Measurements from ENCODE around the gene ADAMTSL4. TPM values are rescaled to one million over a fixed set of nuclear protein-coding genes. Genes with fewer than 3 reads are reported as not detected.
"Not testable (repeated sequence)": the region's sequence is repeated elsewhere in the genome, so short reads cannot be mapped to it uniquely, and the experiment has no call there.

The ADAMTSL4 gene
- total and polyA plus RNA-seq, 2 donors: 0.80 to 17.9 TPM

DNA sequence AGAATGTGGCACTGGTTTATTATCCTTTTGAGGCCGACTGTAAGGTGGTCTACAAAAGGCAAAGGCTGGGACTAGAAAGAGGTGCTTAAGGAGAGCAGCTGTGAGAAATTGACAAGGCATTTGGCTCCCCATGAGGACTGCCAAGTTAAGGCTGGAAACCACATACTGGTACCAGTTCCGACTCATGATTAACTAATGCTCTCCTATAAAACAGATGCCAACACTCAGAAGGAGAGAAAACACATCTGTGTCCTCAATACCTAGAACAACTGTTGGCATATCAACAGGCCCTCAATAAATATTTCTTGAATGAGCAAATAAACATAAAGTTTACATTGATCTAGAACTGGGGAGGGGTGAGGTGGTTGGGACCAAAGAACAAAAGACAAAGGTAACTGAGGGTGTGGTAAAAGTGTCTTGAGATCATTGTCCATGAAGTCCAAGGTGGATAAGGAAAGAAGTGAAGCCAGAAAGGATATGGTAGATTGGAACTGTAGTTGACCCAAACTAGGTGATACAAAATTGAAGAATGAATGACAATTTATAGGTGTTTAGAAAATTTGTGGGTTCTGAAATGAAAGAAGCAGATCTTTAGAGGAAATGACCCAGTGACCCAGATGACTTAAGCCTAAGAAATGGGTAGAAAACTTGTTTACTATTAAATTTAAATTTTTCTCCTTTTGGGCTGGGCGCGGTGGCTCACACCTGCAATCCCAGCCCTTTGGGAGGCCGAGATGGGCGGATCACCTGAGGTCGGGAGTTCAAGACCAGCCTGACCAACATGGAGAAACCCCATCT lies 47.1 kb downstream of the ADAMTSL4 start:
- H3K27me3 ChIP-seq (ENCODE audit: control insufficient read depth in 2 of 2, insufficient read depth in 1 of 2, low read length in 1 of 2): no peaks in the 10 kb centered on the region
- H3K4me1 ChIP-seq (ENCODE audit: control insufficient read depth in 2 of 2, insufficient read depth in 2 of 2, low read length in 2 of 2): peaks cover 0 to 6% of the 10 kb centered on the region in 2 donors
- peaks cover 8 to 12% of the 10 kb centered on the region in 2 donors for H3K36me3 ChIP-seq (ENCODE audit: control insufficient read depth in 2 of 2, insufficient read depth in 2 of 2, low read length in 1 of 2)
- no peaks in the 10 kb centered on the region for H3K9me3 ChIP-seq (ENCODE audit: control insufficient read depth in 2 of 2, insufficient read depth in 1 of 2, low read length in 1 of 2)
- H3K27ac ChIP-seq (ENCODE audit: low read depth in 1 of 2, low read length in 1 of 2): no peak overlapping the region
- 97% methylated on average over 7 of the region's 7 CpGs for WGBS
- H3K4me3 ChIP-seq (ENCODE audit: low read length in 2 of 2): no peak overlapping the region
- no peak for DNase-seq (ENCODE audit: low read depth in 6 of 9, low spot score in 9 of 9)

DNA sequence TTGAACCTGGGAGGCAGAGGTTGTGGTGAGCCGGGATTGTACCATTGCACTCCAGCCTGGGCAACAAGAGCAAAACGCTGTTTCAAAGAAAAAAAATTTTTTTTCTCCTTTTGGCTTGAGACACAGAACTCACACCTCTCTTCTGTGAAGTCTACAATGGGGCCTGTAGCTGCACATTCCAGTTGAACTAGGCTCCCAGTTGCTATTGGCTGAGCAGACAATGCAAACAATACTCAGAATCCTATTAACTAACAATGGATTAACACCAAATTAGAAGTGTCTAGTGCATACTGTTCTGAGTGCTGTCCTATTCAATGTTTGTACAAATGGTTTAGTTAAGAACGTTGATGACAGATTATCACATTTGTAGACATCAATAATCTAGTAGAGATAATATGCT lies 47.8 kb downstream of the ADAMTSL4 start:
- peaks cover 8 to 12% of the 10 kb centered on the region in 2 donors for H3K36me3 ChIP-seq (ENCODE audit: control insufficient read depth in 2 of 2, insufficient read depth in 2 of 2, low read length in 1 of 2)
- no peaks in the 10 kb centered on the region for H3K27me3 ChIP-seq (ENCODE audit: control insufficient read depth in 2 of 2, insufficient read depth in 1 of 2, low read length in 1 of 2)
- no peak overlapping the region for H3K4me3 ChIP-seq (ENCODE audit: low read length in 2 of 2)
- WGBS: 97% methylated on average over 3 of the region's 3 CpGs
- no peaks in the 10 kb centered on the region for H3K9me3 ChIP-seq (ENCODE audit: control insufficient read depth in 2 of 2, insufficient read depth in 1 of 2, low read length in 1 of 2)
- peaks cover 0 to 6% of the 10 kb centered on the region in 2 donors for H3K4me1 ChIP-seq (ENCODE audit: control insufficient read depth in 2 of 2, insufficient read depth in 2 of 2, low read length in 2 of 2)
- DNase-seq (ENCODE audit: low read depth in 6 of 9, low spot score in 9 of 9): no peak
- peak overlapping the region in 1 of 2 donors; percentile 24 for H3K27ac ChIP-seq (ENCODE audit: low read depth in 1 of 2, low read length in 1 of 2)

DNA sequence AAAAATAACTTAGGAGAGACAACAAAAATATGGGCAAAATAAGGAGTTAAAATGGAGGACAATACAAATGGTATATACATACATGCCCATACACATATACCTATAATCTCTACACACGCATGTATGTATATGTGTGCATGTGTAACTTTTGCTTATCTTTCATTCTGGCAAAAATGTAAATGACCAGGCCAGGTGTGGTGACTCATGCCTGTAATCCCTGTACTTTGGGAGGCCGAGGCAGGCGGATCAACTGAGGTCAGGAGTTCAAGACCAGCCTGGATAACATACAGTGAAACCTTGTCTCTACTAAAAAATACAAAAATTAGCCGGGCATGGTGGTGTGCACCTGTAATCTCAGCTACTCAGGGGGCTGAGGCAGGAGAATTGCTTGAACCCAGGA lies 49.1 kb downstream of the ADAMTSL4 start:
- peaks cover 8 to 15% of the 10 kb centered on the region in 2 donors for H3K36me3 ChIP-seq (ENCODE audit: control insufficient read depth in 2 of 2, insufficient read depth in 2 of 2, low read length in 1 of 2)
- H3K27me3 ChIP-seq (ENCODE audit: control insufficient read depth in 2 of 2, insufficient read depth in 1 of 2, low read length in 1 of 2); H3K4me1 ChIP-seq (ENCODE audit: control insufficient read depth in 2 of 2, insufficient read depth in 2 of 2, low read length in 2 of 2); H3K27ac ChIP-seq (ENCODE audit: low read depth in 1 of 2, low read length in 1 of 2); DNase-seq (ENCODE audit: low read depth in 6 of 9, low spot score in 9 of 9); H3K9me3 ChIP-seq (ENCODE audit: control insufficient read depth in 2 of 2, insufficient read depth in 1 of 2, low read length in 1 of 2); H3K4me3 ChIP-seq (ENCODE audit: low read length in 2 of 2): not testable (repeated sequence)
- 98% methylated on average over 4 of the region's 4 CpGs for WGBS

DNA sequence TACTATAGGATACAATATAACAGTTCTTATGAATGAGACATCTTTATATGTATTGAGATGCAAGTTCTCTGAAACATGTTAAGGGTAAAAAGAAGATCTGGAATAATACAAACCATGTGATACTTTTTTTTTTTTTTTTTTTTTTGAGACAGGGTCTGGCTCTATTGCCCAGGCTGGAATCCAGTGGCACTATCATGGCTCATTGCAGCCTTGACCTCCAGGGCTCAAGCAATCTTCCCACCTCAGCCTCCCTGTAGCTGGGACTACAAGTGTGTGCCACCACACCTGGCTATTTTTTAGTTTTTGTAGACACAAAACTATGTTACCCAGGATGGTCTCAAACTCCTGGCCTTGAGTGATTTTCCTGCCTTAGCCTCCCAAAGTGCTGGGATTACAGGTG lies 52.3 kb downstream of the ADAMTSL4 start:
- Histone ChIP-seq H3K36me3 (ENCODE audit: control insufficient read depth in 2 of 2, insufficient read depth in 2 of 2, low read length in 1 of 2) (peaks cover 10 to 16% of the 10 kb centered on the region in 2 donors), H3K4me1 (ENCODE audit: control insufficient read depth in 2 of 2, insufficient read depth in 2 of 2, low read length in 2 of 2) (peaks cover 0 to 3% of the 10 kb centered on the region in 2 donors), H3K27ac (ENCODE audit: low read depth in 1 of 2, low read length in 1 of 2) (no peak overlapping the region), H3K9me3 (ENCODE audit: control insufficient read depth in 2 of 2, insufficient read depth in 1 of 2, low read length in 1 of 2) (no peaks in the 10 kb centered on the region), H3K27me3 (ENCODE audit: control insufficient read depth in 2 of 2, insufficient read depth in 1 of 2, low read length in 1 of 2) (no peaks in the 10 kb centered on the region), H3K4me3 (ENCODE audit: low read length in 2 of 2) (no peak overlapping the region)
- no peak for DNase-seq (ENCODE audit: low read depth in 6 of 9, low spot score in 9 of 9)

DNA sequence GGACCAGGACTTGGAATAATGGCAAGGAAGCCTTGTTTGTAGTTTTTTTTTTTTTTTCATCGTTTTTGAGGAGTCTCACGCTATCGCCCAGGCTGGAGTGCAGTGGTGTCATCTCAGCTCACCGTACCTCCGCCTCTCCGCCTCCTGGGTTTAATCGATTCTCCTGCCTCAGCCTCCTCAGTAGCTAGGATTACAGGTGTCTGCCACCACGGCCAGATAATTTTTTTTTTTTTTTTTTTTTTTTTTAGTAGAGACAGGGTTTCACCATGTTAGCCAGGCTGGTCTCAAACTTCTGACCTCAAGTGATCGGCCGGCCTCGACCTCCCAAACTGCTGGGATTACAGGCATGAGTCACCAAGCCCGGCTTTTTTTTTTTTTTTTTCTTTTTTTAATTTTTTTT lies 53.2 kb downstream of the ADAMTSL4 start:
- DNase-seq (ENCODE audit: low read depth in 6 of 9, low spot score in 9 of 9): not testable (repeated sequence)

DNA sequence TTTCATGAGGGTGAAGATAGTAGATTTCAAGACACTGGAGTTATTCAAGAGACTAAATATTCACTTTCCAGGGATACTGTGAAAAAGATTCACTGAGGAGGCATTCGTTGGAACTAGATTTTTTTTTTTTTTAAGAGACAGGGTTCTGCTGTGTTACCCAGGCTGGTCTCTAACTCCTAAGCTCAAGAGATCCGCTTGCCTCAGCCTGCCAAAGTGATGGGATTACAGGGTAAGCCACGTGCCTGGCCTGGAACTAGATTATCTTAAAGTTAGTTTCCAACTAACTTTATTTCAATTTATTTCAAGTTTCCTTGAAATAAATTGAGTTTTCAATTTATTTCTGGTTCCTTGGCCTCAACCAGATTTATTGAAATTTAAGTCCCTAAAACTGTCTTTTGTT lies 54.5 kb downstream of the ADAMTSL4 start:
- Histone ChIP-seq H3K27ac (ENCODE audit: low read depth in 1 of 2, low read length in 1 of 2) (no peak overlapping the region), H3K4me1 (ENCODE audit: control insufficient read depth in 2 of 2, insufficient read depth in 2 of 2, low read length in 2 of 2) (no peaks in the 10 kb centered on the region), H3K27me3 (ENCODE audit: control insufficient read depth in 2 of 2, insufficient read depth in 1 of 2, low read length in 1 of 2) (no peaks in the 10 kb centered on the region), H3K36me3 (ENCODE audit: control insufficient read depth in 2 of 2, insufficient read depth in 2 of 2, low read length in 1 of 2) (peaks cover 11 to 16% of the 10 kb centered on the region in 2 donors), H3K9me3 (ENCODE audit: control insufficient read depth in 2 of 2, insufficient read depth in 1 of 2, low read length in 1 of 2) (no peaks in the 10 kb centered on the region), H3K4me3 (ENCODE audit: low read length in 2 of 2) (no peak overlapping the region)
- 94% methylated on average over 3 of the region's 3 CpGs for WGBS
- DNase-seq (ENCODE audit: low read depth in 6 of 9, low spot score in 9 of 9): no peak

More for the DNA sequence above, 53.2 kb downstream of the ADAMTSL4 start:
- H3K27me3 ChIP-seq (ENCODE audit: control insufficient read depth in 2 of 2, insufficient read depth in 1 of 2, low read length in 1 of 2); H3K4me3 ChIP-seq (ENCODE audit: low read length in 2 of 2); H3K4me1 ChIP-seq (ENCODE audit: control insufficient read depth in 2 of 2, insufficient read depth in 2 of 2, low read length in 2 of 2); H3K9me3 ChIP-seq (ENCODE audit: control insufficient read depth in 2 of 2, insufficient read depth in 1 of 2, low read length in 1 of 2); H3K27ac ChIP-seq (ENCODE audit: low read depth in 1 of 2, low read length in 1 of 2): not testable (repeated sequence)
- H3K36me3 ChIP-seq (ENCODE audit: control insufficient read depth in 2 of 2, insufficient read depth in 2 of 2, low read length in 1 of 2): peaks cover 11 to 16% of the 10 kb centered on the region in 2 donors
- WGBS: 99% methylated on average over 12 of the region's 12 CpGs

DNA sequence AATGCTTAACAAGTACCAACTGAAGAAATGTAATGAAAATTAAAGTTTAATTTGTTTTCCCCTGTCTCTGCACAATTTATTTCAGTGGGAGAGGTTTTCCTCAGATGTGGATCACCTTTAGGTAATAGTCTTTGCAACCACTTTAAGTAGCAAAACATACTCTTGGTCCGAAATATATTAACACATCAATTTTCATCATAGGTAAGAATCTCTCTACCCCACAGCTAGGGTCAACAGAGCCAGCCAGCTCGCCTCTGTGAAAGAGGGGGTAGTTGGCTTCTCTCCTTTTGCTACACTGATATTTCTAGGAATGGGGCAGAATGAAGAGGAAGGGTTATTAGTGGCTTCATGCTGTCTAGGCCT lies 55.0 kb downstream of the ADAMTSL4 start:
- Histone ChIP-seq H3K36me3 (ENCODE audit: control insufficient read depth in 2 of 2, insufficient read depth in 2 of 2, low read length in 1 of 2) (peaks cover 11 to 16% of the 10 kb centered on the region in 2 donors), H3K9me3 (ENCODE audit: control insufficient read depth in 2 of 2, insufficient read depth in 1 of 2, low read length in 1 of 2) (no peaks in the 10 kb centered on the region), H3K27ac (ENCODE audit: low read depth in 1 of 2, low read length in 1 of 2) (peak overlapping the region in 1 of 2 donors; percentile 24), H3K27me3 (ENCODE audit: control insufficient read depth in 2 of 2, insufficient read depth in 1 of 2, low read length in 1 of 2) (no peaks in the 10 kb centered on the region), H3K4me1 (ENCODE audit: control insufficient read depth in 2 of 2, insufficient read depth in 2 of 2, low read length in 2 of 2) (no peaks in the 10 kb centered on the region), H3K4me3 (ENCODE audit: low read length in 2 of 2) (no peak overlapping the region)
- no peak for DNase-seq (ENCODE audit: low read depth in 6 of 9, low spot score in 9 of 9)
- WGBS: over 99% methylated on average over 2 of the region's 2 CpGs

DNA sequence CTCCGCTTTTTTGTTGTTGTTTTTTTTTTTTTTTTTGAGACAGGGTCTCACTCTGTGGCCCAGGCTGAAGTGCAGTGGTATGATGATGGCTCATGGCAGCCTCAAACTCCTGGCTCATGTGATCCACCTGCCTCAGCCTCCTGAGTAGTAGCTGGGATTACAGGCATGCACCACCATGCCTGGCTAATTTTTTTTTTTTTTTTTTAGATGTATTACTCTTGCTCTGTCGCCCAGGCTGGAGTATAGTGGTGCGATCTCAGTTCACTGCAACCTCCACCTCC lies 56.2 kb downstream of the ADAMTSL4 start:
- DNase-seq (ENCODE audit: low read depth in 6 of 9, low spot score in 9 of 9); H3K27ac ChIP-seq (ENCODE audit: low read depth in 1 of 2, low read length in 1 of 2); H3K4me3 ChIP-seq (ENCODE audit: low read length in 2 of 2); H3K4me1 ChIP-seq (ENCODE audit: control insufficient read depth in 2 of 2, insufficient read depth in 2 of 2, low read length in 2 of 2); H3K9me3 ChIP-seq (ENCODE audit: control insufficient read depth in 2 of 2, insufficient read depth in 1 of 2, low read length in 1 of 2); H3K27me3 ChIP-seq (ENCODE audit: control insufficient read depth in 2 of 2, insufficient read depth in 1 of 2, low read length in 1 of 2): not testable (repeated sequence)
- peaks cover 9 to 12% of the 10 kb centered on the region in 2 donors for H3K36me3 ChIP-seq (ENCODE audit: control insufficient read depth in 2 of 2, insufficient read depth in 2 of 2, low read length in 1 of 2)
- whole genome bisulfite sequencing: 98% methylated on average over 3 of the region's 3 CpGs

DNA sequence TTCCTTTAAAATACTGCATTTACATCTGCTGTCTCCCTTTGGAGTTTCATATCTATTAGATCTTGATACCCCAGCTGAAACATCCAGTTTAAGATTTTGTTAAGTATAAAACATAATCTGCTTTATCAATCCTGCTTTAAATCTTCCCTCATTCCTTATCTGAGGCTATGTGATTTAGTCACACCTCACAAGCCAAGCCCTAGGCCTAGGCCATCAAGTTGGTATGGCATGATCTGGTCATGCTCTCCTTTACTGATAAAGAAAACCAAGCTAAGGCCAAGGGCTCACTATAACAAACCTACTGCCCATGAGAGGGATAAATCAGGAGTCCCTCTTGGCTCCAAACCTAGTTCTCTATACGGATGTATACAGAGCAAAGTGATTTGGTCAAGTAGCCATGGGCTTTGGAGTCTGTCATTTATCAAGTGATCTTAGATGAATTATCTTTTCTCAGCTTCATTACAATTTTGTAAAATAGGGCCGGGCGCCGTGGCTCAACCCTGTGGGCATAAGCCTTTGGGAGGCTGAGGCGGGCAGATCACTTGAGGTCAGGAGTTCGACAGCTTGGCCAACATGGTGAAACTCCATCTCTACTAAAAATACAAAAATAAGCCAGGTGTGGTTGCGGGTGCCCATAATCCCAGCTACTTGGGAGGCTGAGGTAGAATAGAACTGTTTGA lies 57.4 kb downstream of the ADAMTSL4 start:
- no peak for DNase-seq (ENCODE audit: low read depth in 6 of 9, low spot score in 9 of 9)
- H3K4me1 ChIP-seq (ENCODE audit: control insufficient read depth in 2 of 2, insufficient read depth in 2 of 2, low read length in 2 of 2): peaks cover 0 to 5% of the 10 kb centered on the region in 2 donors
- no peaks in the 10 kb centered on the region for H3K27me3 ChIP-seq (ENCODE audit: control insufficient read depth in 2 of 2, insufficient read depth in 1 of 2, low read length in 1 of 2)
- H3K27ac ChIP-seq (ENCODE audit: low read depth in 1 of 2, low read length in 1 of 2): no peak overlapping the region
- no peaks in the 10 kb centered on the region for H3K9me3 ChIP-seq (ENCODE audit: control insufficient read depth in 2 of 2, insufficient read depth in 1 of 2, low read length in 1 of 2)
- H3K4me3 ChIP-seq (ENCODE audit: low read length in 2 of 2): no peak overlapping the region
- peaks cover 4 to 7% of the 10 kb centered on the region in 2 donors for H3K36me3 ChIP-seq (ENCODE audit: control insufficient read depth in 2 of 2, insufficient read depth in 2 of 2, low read length in 1 of 2)
- 98% methylated on average over 7 of the region's 7 CpGs for WGBS

Data from thymus (tissue), 11 donors.